Sigmoid colon (tissue), 4 donors: Measurements from ENCODE around the gene OLFM1.

Experiments
- CTCF ChIP-seq, 4 experiments: fragments of 450-650 bp in 3 of 4; fragments of 200-600 bp in 1 of 4; IDR thresholded peaks; one replicate each; pipeline ENCODE4 v1.5.1; 2016 to 2019; ENCODE audit warnings: antibody characterized with exemption in 4 of 4, mild to moderate bottlenecking in 3 of 4, moderate library complexity in 2 of 4
- EP300 ChIP-seq, 4 donors: sonication (generic); formaldehyde crosslinking; IDR thresholded peaks; one replicate each; pipeline ENCODE4 v1.6.1; 2017; ENCODE audit warnings: antibody characterized with exemption in 4 of 4
- POLR2A ChIP-seq, 2 donors: fragments of 450-650 bp; IDR thresholded peaks; one replicate each; pipeline ENCODE4 v1.6.1; 2016; ENCODE audit warnings: antibody characterized with exemption in 2 of 2, mild to moderate bottlenecking in 2 of 2, moderate library complexity in 2 of 2
- POLR2AphosphoS5 ChIP-seq, 4 donors: sonication (generic); formaldehyde crosslinking; IDR thresholded peaks; one replicate each; pipeline ENCODE4 v1.6.1; 2017; ENCODE audit warnings: antibody characterized with exemption in 4 of 4

DNA sequence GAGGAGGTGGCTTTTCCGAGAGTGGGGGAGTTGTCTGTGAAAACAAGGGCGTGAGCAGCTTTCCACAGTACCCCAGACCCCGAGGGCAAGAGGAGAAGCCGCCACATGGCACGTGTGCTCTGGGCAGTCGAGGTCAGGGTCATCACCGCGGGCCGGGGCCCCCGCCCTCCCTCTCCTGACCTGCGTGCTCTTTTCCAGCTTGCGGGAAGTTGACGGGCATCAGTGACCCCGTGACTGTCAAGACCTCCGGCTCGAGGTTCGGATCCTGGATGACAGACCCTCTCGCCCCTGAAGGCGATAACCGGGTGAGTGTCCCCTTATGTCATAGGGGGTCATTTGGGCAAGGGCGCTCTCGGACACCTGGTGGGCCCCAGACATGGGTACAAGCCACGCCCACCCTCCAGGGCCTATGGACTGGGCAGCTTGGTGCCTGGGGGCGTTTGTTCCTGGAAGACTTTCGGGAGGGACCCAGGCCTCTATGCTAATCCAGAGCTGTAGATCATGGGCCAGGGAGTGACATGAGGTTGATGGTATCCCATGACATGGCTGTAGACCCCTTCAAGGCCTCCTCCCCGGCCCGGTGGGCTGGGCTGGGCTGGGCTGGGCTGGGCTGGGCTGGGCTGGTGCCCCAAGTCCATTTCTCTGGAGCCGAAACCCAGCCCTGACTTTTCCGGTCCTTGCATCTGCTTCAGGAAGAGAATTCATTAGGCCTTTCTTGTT lies 19.2 kb downstream of the OLFM1 start:
- TF ChIP-seq CTCF (IDR thresholded peaks at IDR 0.05) (no peak), POLR2A (IDR thresholded peaks at IDR 0.05) (no peak), POLR2AphosphoS5 (IDR thresholded peaks at IDR 0.05) (no peak), EP300 (IDR thresholded peaks at IDR 0.05) (no peak)
